OCI-LY7 (cell line): ENCODE measurements around the gene PCDHA13. TPM values are rescaled to one million over a fixed set of nuclear protein-coding genes. Genes with fewer than 3 reads are reported as not detected.

Experiments
- BruUV-seq: library from RNA; stranded (reverse); fragments of 400-500 nt; replicated peaks from 2 replicates; lab custom pipeline; 2021; lab: Mats Ljungman, UMichigan
- CTCF ChIA-PET: fragments of 300-600 bp; sonication (Branson Sonifier 250); formaldehyde crosslinking; loops from one replicate; lab custom pipeline; 2022; ENCODE audit warnings: antibody characterized with exemption; ENCODE audit not compliant: unreplicated experiment; lab: Charles Lee
- POLR2A ChIA-PET: fragments of 300-600 bp; sonication (Branson Sonifier 250); formaldehyde crosslinking; loops from one replicate; lab custom pipeline; 2022; ENCODE audit warnings: antibody characterized with exemption; lab: Charles Lee
- DNase-seq: peaks from one replicate; pipeline ENCODE4 v3.0.0-alpha.2; 2015; ENCODE audit warnings: low spot score
- H2AFZ ChIP-seq: fragments of 200-600 bp; sonication (generic), shearing (Covaris generic); 2 replicates; pipeline ENCODE4 v1.6.1; 2014; ENCODE audit warnings: mild to moderate bottlenecking, antibody characterized with exemption, low read length, moderate library complexity
- H3K27ac ChIP-seq: fragments of 200-600 bp; sonication (generic); 2 replicates; pipeline ENCODE4 v1.5.1; 2014; ENCODE audit warnings: mixed run types, low read depth, mild to moderate bottlenecking, moderate library complexity, low read length, inconsistent platforms; ENCODE audit not compliant: poor library complexity, severe bottlenecking
- H3K36me3 ChIP-seq: fragments of 200-600 bp; sonication (generic); 2 replicates; pipeline ENCODE4 v1.6.1; 2014; ENCODE audit warnings: mild to moderate bottlenecking, antibody characterized with exemption, low read length, moderate library complexity, mixed read lengths; ENCODE audit not compliant: insufficient read depth
- H3K4me1 ChIP-seq: fragments of 200-600 bp; sonication (generic); 2 replicates; pipeline ENCODE4 v1.5.1; 2014; ENCODE audit warnings: mild to moderate bottlenecking, low read length; ENCODE audit not compliant: insufficient read depth, poor library complexity, severe bottlenecking
- H3K4me2 ChIP-seq: fragments of 200-600 bp; sonication (generic); 2 replicates; pipeline ENCODE4 v1.6.1; 2014; ENCODE audit warnings: mild to moderate bottlenecking, low read length
- H3K4me3 ChIP-seq: fragments of 200-600 bp; sonication (generic); 2 replicates; pipeline ENCODE4 v1.5.1; 2014; ENCODE audit warnings: mild to moderate bottlenecking, low read depth, low read length; ENCODE audit not compliant: poor library complexity, severe bottlenecking
- H3K79me2 ChIP-seq: fragments of 200-600 bp; sonication (generic); 2 replicates; pipeline ENCODE4 v1.6.1; 2016; ENCODE audit warnings: low read depth, mild to moderate bottlenecking, low read length, moderate library complexity, mixed read lengths; ENCODE audit not compliant: insufficient read depth
- H3K9me2 ChIP-seq: fragments of 200-600 bp; sonication (generic); 2 replicates; pipeline ENCODE4 v1.6.1; 2016; ENCODE audit warnings: mild to moderate bottlenecking, low read length, mixed read lengths; ENCODE audit not compliant: insufficient read depth
- H3K9me3 ChIP-seq: fragments of 200-600 bp; sonication (generic); 2 replicates; pipeline ENCODE4 v1.6.1; 2014; ENCODE audit warnings: mild to moderate bottlenecking, mixed run types, low read length, mixed read lengths
- H4K20me1 ChIP-seq: fragments of 200-600 bp; sonication (generic); 2 replicates; pipeline ENCODE4 v1.6.1; 2014; ENCODE audit warnings: mild to moderate bottlenecking, antibody characterized with exemption, low read length, moderate library complexity, mixed read lengths; ENCODE audit not compliant: insufficient read depth
- CTCF ChIP-seq: fragments of 200-600 bp; sonication (generic); conservative IDR thresholded peaks from 2 replicates; pipeline ENCODE4 v1.5.1; 2014; ENCODE audit warnings: mild to moderate bottlenecking, antibody characterized with exemption, low read length, moderate library complexity, mixed read lengths
- EZH2phosphoT487 ChIP-seq: fragments of 200-600 bp; sonication (generic); IDR thresholded peaks from 2 replicates; pipeline ENCODE4 v1.6.1; 2018; ENCODE audit warnings: low read depth, borderline replicate concordance, mild to moderate bottlenecking, mixed run types, antibody characterized with exemption, low read length, moderate library complexity, mixed read lengths
- intact Hi-C: fragments of 100-400 bp; cut with micrococcal nuclease; formaldehyde crosslinking; loops from one replicate; pipeline ENCODE4 v1.10.0; 2022; ENCODE audit not compliant: unreplicated experiment
- total RNA-seq, 2 experiments: library from RNA; depleted of rRNA in 1 of 2; stranded (reverse); fragments of >200 nt in 1 of 2; shearing (Covaris generic) in 1 of 2; gene quantifications; 2 replicates each; pipeline ENCODE4 v1.2.3, GENCODE V29; 2014 to 2022

Gene PCDHA13
- total RNA-seq, 2 experiments from 2014 or later = not detected

GRCh38 chr5:140883927-140884697 is 2.2 kb downstream of the PCDHA13 start:
- H3K36me3 ChIP-seq = no peaks in the 10 kb centered on the region
- intact Hi-C loops = no loop called here
- H2AFZ ChIP-seq = no peak overlapping the region
- no peaks in the 10 kb centered on the region for H4K20me1 ChIP-seq
- BruUV-seq = no TSS peak
- TF ChIP-seq EZH2phosphoT487 (no peak), CTCF (no peak)
- H3K4me2 ChIP-seq = no peak overlapping the region
- no peaks in the 10 kb centered on the region for H3K4me1 ChIP-seq
- no peaks in the 10 kb centered on the region for H3K9me3 ChIP-seq
- no peaks in the 10 kb centered on the region for H3K79me2 ChIP-seq
- DNase-seq = no peak
- POLR2A ChIA-PET = no interaction called here
- H3K4me3 ChIP-seq = no peak overlapping the region
- no peak overlapping the region for H3K27ac ChIP-seq
- CTCF ChIA-PET = no interaction called here
- H3K9me2 ChIP-seq = no peaks in the 10 kb centered on the region

GRCh38 chr5:140916325-140916724 is 34.4 kb downstream of the PCDHA13 start:
- CTCF ChIA-PET = no interaction called here
- TF ChIP-seq CTCF = no peak
- no peak for TF ChIP-seq EZH2phosphoT487
- H3K79me2 ChIP-seq = no peaks in the 10 kb centered on the region
- no peaks in the 10 kb centered on the region for H4K20me1 ChIP-seq
- POLR2A ChIA-PET = no interaction called here
- H3K4me1 ChIP-seq = no peaks in the 10 kb centered on the region
- H3K4me3 ChIP-seq = no peak overlapping the region
- no peaks in the 10 kb centered on the region for H3K36me3 ChIP-seq
- no peaks in the 10 kb centered on the region for H3K9me2 ChIP-seq
- BruUV-seq = no TSS peak
- intact Hi-C loops = no loop called here
- H3K9me3 ChIP-seq = no peaks in the 10 kb centered on the region
- H3K27ac ChIP-seq = no peak overlapping the region
- H3K4me2 ChIP-seq = no peak overlapping the region
- no peak overlapping the region for H2AFZ ChIP-seq
- no peak for DNase-seq

GRCh38 chr5:140923601-140924000 is 41.7 kb downstream of the PCDHA13 start:
- CTCF ChIA-PET = no interaction called here
- Histone ChIP-seq H3K9me3 (no peaks in the 10 kb centered on the region), H2AFZ (no peak overlapping the region), H3K36me3 (no peaks in the 10 kb centered on the region), H3K4me3 (no peak overlapping the region), H3K79me2 (no peaks in the 10 kb centered on the region), H3K27ac (no peak overlapping the region), H3K4me2 (no peak overlapping the region), H3K9me2 (no peaks in the 10 kb centered on the region), H4K20me1 (no peaks in the 10 kb centered on the region), H3K4me1 (no peaks in the 10 kb centered on the region)
- BruUV-seq = no TSS peak
- POLR2A ChIA-PET = no interaction called here
- no peak for TF ChIP-seq EZH2phosphoT487
- TF ChIP-seq CTCF = no peak
- intact Hi-C loops = no loop called here
- no peak for DNase-seq
